ENCODE data around the gene TTC28.

The TTC28 gene

GRCh38 chr22:28679611-28680287 is at the start of gene TTC28:
TSS of gene TTC28 (minus strand) at chr22:28679840. CDS start at chr22:28679723, 117 bp downstream.
- peak; percentile 96 for TF ChIP-seq MAX (IDR thresholded peaks at IDR 0.05)
- peak; percentile 70 for TF ChIP-seq EP300 (IDR thresholded peaks at IDR 0.05; ENCODE audit: borderline replicate concordance)
- TF ChIP-seq ZBTB7A (IDR thresholded peaks at IDR 0.05; ENCODE audit: low read depth): peak; percentile 84
- peak; percentile 32; the same call in 1 of the 2 replicates for TF ChIP-seq YY1 (IDR thresholded peaks at IDR 0.05; ENCODE audit: low read depth)
- TF ChIP-seq EGR1 (IDR thresholded peaks at IDR 0.05): 0 out of 2 replicates have a peak, but pooled peaks have one; percentile 5

- TF ChIP-seq YY1 (IDR thresholded peaks at IDR 0.05; ENCODE audit: low read depth) (no peak), EGR1 (IDR thresholded peaks at IDR 0.05) (no peak), FOXM1 (IDR thresholded peaks at IDR 0.05; ENCODE audit: borderline replicate concordance, low read depth) (no peak), ZBTB7A (IDR thresholded peaks at IDR 0.05; ENCODE audit: low read depth) (no peak), TEAD4 (IDR thresholded peaks at IDR 0.05) (no peak), TAF1 (IDR thresholded peaks at IDR 0.05; ENCODE audit: low read depth) (no peak), RAD21 (IDR thresholded peaks at IDR 0.05; ENCODE audit: low read depth) (no peak), MAX (IDR thresholded peaks at IDR 0.05) (no peak)
Observed at GRCh38 chr22:28728621-28729313, 49.1 kb upstream of the TTC28 start.

GRCh38 chr22:28728002-28728401 is 48.4 kb upstream of the TTC28 start:
- TF ChIP-seq TAF1 (IDR thresholded peaks at IDR 0.05; ENCODE audit: low read depth) (no peak), CREB1 (IDR thresholded peaks at IDR 0.05; ENCODE audit: low read depth) (no peak), ZBTB7A (IDR thresholded peaks at IDR 0.05; ENCODE audit: low read depth) (no peak), TCF12 (IDR thresholded peaks at IDR 0.05; ENCODE audit: low read depth) (no peak), USF1 (IDR thresholded peaks at IDR 0.05) (no peak), CEBPB (IDR thresholded peaks at IDR 0.05) (no peak), YY1 (IDR thresholded peaks at IDR 0.05; ENCODE audit: low read depth) (no peak), REST (IDR thresholded peaks at IDR 0.05; ENCODE audit: low read depth) (no peak)

- TF ChIP-seq MAX (IDR thresholded peaks at IDR 0.05) (no peak), TCF12 (IDR thresholded peaks at IDR 0.05; ENCODE audit: low read depth) (no peak), TAF1 (IDR thresholded peaks at IDR 0.05; ENCODE audit: low read depth) (no peak), ZBTB7A (IDR thresholded peaks at IDR 0.05; ENCODE audit: low read depth) (no peak), FOXM1 (IDR thresholded peaks at IDR 0.05; ENCODE audit: borderline replicate concordance, low read depth) (no peak), YY1 (IDR thresholded peaks at IDR 0.05; ENCODE audit: low read depth) (no peak)
Observed at GRCh38 chr22:28718044-28718443, 38.4 kb upstream of the TTC28 start.

- no peak for TF ChIP-seq TAF1 (IDR thresholded peaks at IDR 0.05; ENCODE audit: low read depth)
- TF ChIP-seq RAD21 (IDR thresholded peaks at IDR 0.05; ENCODE audit: low read depth): no peak
- no peak for TF ChIP-seq USF1 (IDR thresholded peaks at IDR 0.05)
- no peak for TF ChIP-seq TCF12 (IDR thresholded peaks at IDR 0.05; ENCODE audit: low read depth)
- no peak for TF ChIP-seq CREB1 (IDR thresholded peaks at IDR 0.05; ENCODE audit: low read depth)
- no peak for TF ChIP-seq EGR1 (IDR thresholded peaks at IDR 0.05)
- no peak for TF ChIP-seq YY1 (IDR thresholded peaks at IDR 0.05; ENCODE audit: low read depth)
- TF ChIP-seq FOXM1 (IDR thresholded peaks at IDR 0.05; ENCODE audit: borderline replicate concordance, low read depth): no peak
- no peak for TF ChIP-seq REST (IDR thresholded peaks at IDR 0.05; ENCODE audit: low read depth)
- TF ChIP-seq MAX (IDR thresholded peaks at IDR 0.05): no peak
- no peak for TF ChIP-seq CEBPB (IDR thresholded peaks at IDR 0.05)
Observed at GRCh38 chr22:28716686-28717085, 37.0 kb upstream of the TTC28 start.
